ENCODE results near the gene TRPV5.

The TRPV5 gene

DNA sequence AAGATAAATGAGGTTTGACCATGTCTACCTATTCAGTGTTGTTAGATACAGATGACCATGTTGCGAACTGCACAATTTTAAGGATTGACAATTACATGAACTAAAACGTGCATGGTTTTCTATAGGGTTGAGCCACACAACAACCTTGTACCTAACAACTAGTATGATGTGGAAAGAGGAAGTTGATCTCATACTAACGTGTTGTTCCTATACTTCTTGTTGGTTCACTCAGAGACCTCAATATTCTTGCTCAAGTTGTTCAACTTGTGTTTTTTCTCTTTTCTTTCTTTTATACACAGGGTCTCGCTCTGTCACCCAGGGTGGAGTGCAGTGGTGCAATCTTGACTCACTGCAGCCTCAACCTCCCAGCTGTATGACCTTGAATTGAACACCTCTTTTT lies 34.7 kb upstream of the TRPV5 start:
- no peaks in the 10 kb centered on the region for H3K79me2 ChIP-seq (ENCODE audit: control insufficient read depth, low read length)
- H3K9me3 ChIP-seq (ENCODE audit: control insufficient read depth, insufficient read depth, low read length) = no peaks in the 10 kb centered on the region
- H3F3A ChIP-seq (ENCODE audit: control insufficient read depth, insufficient read depth) = no peaks in the 10 kb centered on the region
- no peak overlapping the region for H3K27ac ChIP-seq (ENCODE audit: low read depth, low read length)
- no peak for TF ChIP-seq EZH2phosphoT487 (IDR thresholded peaks at IDR 0.05; ENCODE audit: borderline replicate concordance, low read length)
- H3K4me1 ChIP-seq (ENCODE audit: control insufficient read depth, low read length) = no peaks in the 10 kb centered on the region
- no peaks in the 10 kb centered on the region for H3K36me3 ChIP-seq (ENCODE audit: control insufficient read depth, low read length)
- H4K20me1 ChIP-seq (ENCODE audit: control insufficient read depth, insufficient read depth, low read depth, low read length) = no peaks in the 10 kb centered on the region
- H3K4me3 ChIP-seq (ENCODE audit: low read length) = no peak overlapping the region
- no peak overlapping the region for H3K4me2 ChIP-seq (ENCODE audit: low read length)
- H3K9me2 ChIP-seq (replicated peaks; ENCODE audit: control insufficient read depth, low read length) = no peaks in the 10 kb centered on the region
- H3K27me3 ChIP-seq (ENCODE audit: control insufficient read depth, low read length) = peaks cover 25% of the 10 kb centered on the region

DNA sequence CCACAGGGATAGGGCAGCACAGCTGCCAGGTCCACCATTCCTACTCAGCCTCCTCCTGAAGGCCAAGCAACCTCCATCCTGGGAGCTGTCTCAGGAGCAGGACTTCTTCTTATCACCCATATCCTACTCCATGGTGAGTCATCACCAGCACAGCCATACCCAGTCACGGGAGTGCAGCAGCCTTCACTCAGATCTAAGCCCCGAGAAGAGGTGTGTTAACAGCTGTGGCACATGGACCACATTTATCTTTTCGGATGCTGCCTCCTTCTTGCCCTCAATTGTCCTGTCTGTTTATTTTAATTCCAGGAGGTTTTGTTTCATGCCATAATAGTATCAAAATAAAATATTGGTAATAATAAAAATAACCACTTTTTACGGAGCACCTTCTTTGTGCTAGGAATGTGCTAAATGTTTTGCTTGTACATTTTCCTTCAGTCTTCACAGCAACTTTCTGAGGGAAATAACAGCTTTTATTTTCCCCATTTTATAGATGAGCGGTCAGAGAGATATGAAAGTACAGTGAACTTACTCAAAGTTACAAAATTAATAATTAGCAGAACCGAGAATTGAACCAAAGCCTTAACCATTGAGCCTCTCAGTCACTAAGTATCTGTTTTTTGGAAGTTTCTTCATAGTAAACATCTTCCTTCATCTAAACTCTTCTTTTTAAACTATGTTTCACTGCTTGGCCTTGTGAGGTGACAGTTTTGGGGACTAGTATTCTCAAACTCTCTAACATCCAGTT lies 31.1 kb upstream of the TRPV5 start:
- no peaks in the 10 kb centered on the region for H3K9me2 ChIP-seq (replicated peaks; ENCODE audit: control insufficient read depth, low read length)
- H3K79me2 ChIP-seq (ENCODE audit: control insufficient read depth, low read length) = no peaks in the 10 kb centered on the region
- no peak overlapping the region for H3K4me2 ChIP-seq (ENCODE audit: low read length)
- no peak overlapping the region for H3K27ac ChIP-seq (ENCODE audit: low read depth, low read length)
- H3K27me3 ChIP-seq (ENCODE audit: control insufficient read depth, low read length) = peaks cover 41% of the 10 kb centered on the region
- no peaks in the 10 kb centered on the region for H3F3A ChIP-seq (ENCODE audit: control insufficient read depth, insufficient read depth)
- H3K4me3 ChIP-seq (ENCODE audit: low read length) = no peak overlapping the region
- H4K20me1 ChIP-seq (ENCODE audit: control insufficient read depth, insufficient read depth, low read depth, low read length) = no peaks in the 10 kb centered on the region
- no peaks in the 10 kb centered on the region for H3K36me3 ChIP-seq (ENCODE audit: control insufficient read depth, low read length)
- H3K4me1 ChIP-seq (ENCODE audit: control insufficient read depth, low read length) = no peaks in the 10 kb centered on the region
- no peak for TF ChIP-seq EZH2phosphoT487 (IDR thresholded peaks at IDR 0.05; ENCODE audit: borderline replicate concordance, low read length)
- TF ChIP-seq, protein P1, sequence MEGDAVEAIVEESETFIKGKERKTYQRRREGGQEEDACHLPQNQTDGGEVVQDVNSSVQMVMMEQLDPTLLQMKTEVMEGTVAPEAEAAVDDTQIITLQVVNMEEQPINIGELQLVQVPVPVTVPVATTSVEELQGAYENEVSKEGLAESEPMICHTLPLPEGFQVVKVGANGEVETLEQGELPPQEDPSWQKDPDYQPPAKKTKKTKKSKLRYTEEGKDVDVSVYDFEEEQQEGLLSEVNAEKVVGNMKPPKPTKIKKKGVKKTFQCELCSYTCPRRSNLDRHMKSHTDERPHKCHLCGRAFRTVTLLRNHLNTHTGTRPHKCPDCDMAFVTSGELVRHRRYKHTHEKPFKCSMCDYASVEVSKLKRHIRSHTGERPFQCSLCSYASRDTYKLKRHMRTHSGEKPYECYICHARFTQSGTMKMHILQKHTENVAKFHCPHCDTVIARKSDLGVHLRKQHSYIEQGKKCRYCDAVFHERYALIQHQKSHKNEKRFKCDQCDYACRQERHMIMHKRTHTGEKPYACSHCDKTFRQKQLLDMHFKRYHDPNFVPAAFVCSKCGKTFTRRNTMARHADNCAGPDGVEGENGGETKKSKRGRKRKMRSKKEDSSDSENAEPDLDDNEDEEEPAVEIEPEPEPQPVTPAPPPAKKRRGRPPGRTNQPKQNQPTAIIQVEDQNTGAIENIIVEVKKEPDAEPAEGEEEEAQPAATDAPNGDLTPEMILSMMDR (IDR thresholded peaks at IDR 0.05; ENCODE audit: low read depth, low read length, poor library complexity, severe bottlenecking) = no peak
- no peaks in the 10 kb centered on the region for H3K9me3 ChIP-seq (ENCODE audit: control insufficient read depth, insufficient read depth, low read length)

DNA sequence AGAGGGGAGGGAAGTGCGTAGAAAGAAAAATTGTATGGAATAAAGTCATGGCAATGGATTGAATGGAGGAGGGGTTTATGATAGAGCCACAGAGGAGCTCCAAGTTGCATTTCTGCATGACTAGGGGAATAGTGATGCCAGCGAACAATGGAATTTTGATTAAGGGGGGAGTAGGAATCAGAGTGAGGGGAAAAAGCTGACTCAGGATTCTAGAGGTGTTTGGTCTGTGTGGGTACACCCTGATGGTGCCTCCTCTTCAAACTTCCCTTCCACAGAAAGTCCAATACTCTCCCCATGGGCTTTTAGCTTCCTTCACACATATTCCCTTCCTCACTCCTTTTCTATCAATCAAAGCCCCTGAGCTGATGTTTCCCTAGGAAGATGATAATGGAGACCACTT lies 30.4 kb upstream of the TRPV5 start:
- TF ChIP-seq, protein P1 (IDR thresholded peaks at IDR 0.05; ENCODE audit: low read depth, low read length, poor library complexity, severe bottlenecking) = no peak
- TF ChIP-seq EZH2phosphoT487 (IDR thresholded peaks at IDR 0.05; ENCODE audit: borderline replicate concordance, low read length) = no peak
- no peak overlapping the region for H3K4me2 ChIP-seq (ENCODE audit: low read length)

DNA sequence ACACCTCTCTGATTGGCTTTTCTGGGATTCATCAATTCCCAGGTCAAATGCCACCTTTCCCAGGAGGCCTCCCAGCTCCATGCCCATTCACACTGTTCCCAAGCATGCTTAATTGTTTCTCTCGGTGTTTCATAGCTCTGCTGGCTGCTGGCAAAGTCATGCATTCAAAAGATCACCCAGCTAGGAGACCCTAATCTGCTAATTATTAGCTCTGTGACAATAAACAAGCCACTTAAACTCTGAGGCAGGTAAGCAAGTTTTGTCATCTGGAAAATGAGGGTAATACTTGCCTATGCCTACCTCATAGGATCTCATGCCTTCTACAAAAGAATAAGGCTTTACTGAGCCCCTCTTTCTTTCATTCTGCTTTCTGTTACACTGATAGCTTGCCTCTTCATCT lies 29.4 kb upstream of the TRPV5 start:
- H3K4me1 ChIP-seq (ENCODE audit: control insufficient read depth, low read length) = no peaks in the 10 kb centered on the region
- no peaks in the 10 kb centered on the region for H3K36me3 ChIP-seq (ENCODE audit: control insufficient read depth, low read length)
- TF ChIP-seq, protein P1 (IDR thresholded peaks at IDR 0.05; ENCODE audit: low read depth, low read length, poor library complexity, severe bottlenecking) = no peak
- no peak for TF ChIP-seq EZH2phosphoT487 (IDR thresholded peaks at IDR 0.05; ENCODE audit: borderline replicate concordance, low read length)
- peaks cover 47% of the 10 kb centered on the region for H3K27me3 ChIP-seq (ENCODE audit: control insufficient read depth, low read length)
- H3K9me2 ChIP-seq (replicated peaks; ENCODE audit: control insufficient read depth, low read length) = no peaks in the 10 kb centered on the region
- no peaks in the 10 kb centered on the region for H4K20me1 ChIP-seq (ENCODE audit: control insufficient read depth, insufficient read depth, low read depth, low read length)
- no peaks in the 10 kb centered on the region for H3K9me3 ChIP-seq (ENCODE audit: control insufficient read depth, insufficient read depth, low read length)
- H3K79me2 ChIP-seq (ENCODE audit: control insufficient read depth, low read length) = no peaks in the 10 kb centered on the region
- no peaks in the 10 kb centered on the region for H3F3A ChIP-seq (ENCODE audit: control insufficient read depth, insufficient read depth)
- H3K27ac ChIP-seq (ENCODE audit: low read depth, low read length) = no peak overlapping the region
- H3K4me3 ChIP-seq (ENCODE audit: low read length) = no peak overlapping the region
- H3K4me2 ChIP-seq (ENCODE audit: low read length) = no peak overlapping the region

More for the DNA sequence above, 30.4 kb upstream of the TRPV5 start:
- Histone ChIP-seq H3K79me2 (ENCODE audit: control insufficient read depth, low read length) (no peaks in the 10 kb centered on the region), H3K4me1 (ENCODE audit: control insufficient read depth, low read length) (no peaks in the 10 kb centered on the region), H4K20me1 (ENCODE audit: control insufficient read depth, insufficient read depth, low read depth, low read length) (no peaks in the 10 kb centered on the region), H3F3A (ENCODE audit: control insufficient read depth, insufficient read depth) (no peaks in the 10 kb centered on the region), H3K9me3 (ENCODE audit: control insufficient read depth, insufficient read depth, low read length) (no peaks in the 10 kb centered on the region), H3K36me3 (ENCODE audit: control insufficient read depth, low read length) (no peaks in the 10 kb centered on the region), H3K4me3 (ENCODE audit: low read length) (no peak overlapping the region), H3K9me2 (replicated peaks; ENCODE audit: control insufficient read depth, low read length) (no peaks in the 10 kb centered on the region), H3K27me3 (ENCODE audit: control insufficient read depth, low read length) (peaks cover 47% of the 10 kb centered on the region), H3K27ac (ENCODE audit: low read depth, low read length) (no peak overlapping the region)
